AG04450 (cell line): ENCODE results near the gene PRRX1. TPM values are rescaled to one million over a fixed set of nuclear protein-coding genes. Genes with fewer than 3 reads are reported as not detected.

Experiments
- CTCF ChIA-PET: fragments of 300-600, 350-600 bp; formaldehyde crosslinking; extraction: SDS; loops from one replicate; lab custom pipeline; 2022; ENCODE audit warnings: antibody characterized with exemption, inconsistent platforms; lab: Charles Lee
- POLR2A ChIA-PET: fragments of 350-600 bp; formaldehyde crosslinking; extraction: SDS; loops from one replicate; lab custom pipeline; 2021; ENCODE audit warnings: antibody characterized with exemption, inconsistent platforms; lab: Yijun Ruan, JAX
- DNase-seq: peaks from one replicate; pipeline ENCODE4 v3.0.0-alpha.2; 2011; ENCODE audit warnings: low read depth, low spot score
- H3K27ac ChIP-seq: one replicate; pipeline ENCODE4 v1.5.1; 2012; ENCODE audit warnings: low read depth, low read length, control low read depth
- H3K27me3 ChIP-seq: one replicate; pipeline ENCODE4 v1.6.0; 2012; ENCODE audit warnings: low read length; ENCODE audit not compliant: control insufficient read depth, insufficient read depth
- H3K4me3 ChIP-seq: 2 replicates; pipeline ENCODE4 v1.5.1; 2011; ENCODE audit warnings: mild to moderate bottlenecking, low read depth, low read length, control low read depth
- H3K9me3 ChIP-seq: 2 replicates; pipeline ENCODE4 v1.5.1; 2012; ENCODE audit warnings: low read length; ENCODE audit not compliant: control insufficient read depth, insufficient read depth
- polyA plus RNA-seq: library from polyadenylated mRNA; depleted of rRNA; stranded (reverse); fragments of >200 nt; gene quantifications from 2 replicates; pipeline ENCODE4 v1.2.3, GENCODE V29; 2011
- TF ChIP-seq, protein P1 (sequence below): IDR thresholded peaks from 2 replicates; pipeline ENCODE4 v1.5.1; 2011; ENCODE audit warnings: low read depth, low read length, control low read depth, inconsistent platforms

Gene PRRX1
- polyA plus RNA-seq, 1 experiment: 107 TPM

- no peak overlapping the region for H3K27ac ChIP-seq
- H3K27me3 ChIP-seq: no peaks in the 10 kb centered on the region
- no peaks in the 10 kb centered on the region for H3K9me3 ChIP-seq
- DNase-seq: no peak
- ChIA-PET POLR2A (no interaction called here), CTCF (interaction anchor here (0.5 to 1.0 kb wide), 2 partner anchors 62 to 453 kb away, joined by 3 to 5 read pairs; no protein-coding TSS in a partner anchor)
- H3K4me3 ChIP-seq: no peak overlapping the region
- TF ChIP-seq, protein P1, sequence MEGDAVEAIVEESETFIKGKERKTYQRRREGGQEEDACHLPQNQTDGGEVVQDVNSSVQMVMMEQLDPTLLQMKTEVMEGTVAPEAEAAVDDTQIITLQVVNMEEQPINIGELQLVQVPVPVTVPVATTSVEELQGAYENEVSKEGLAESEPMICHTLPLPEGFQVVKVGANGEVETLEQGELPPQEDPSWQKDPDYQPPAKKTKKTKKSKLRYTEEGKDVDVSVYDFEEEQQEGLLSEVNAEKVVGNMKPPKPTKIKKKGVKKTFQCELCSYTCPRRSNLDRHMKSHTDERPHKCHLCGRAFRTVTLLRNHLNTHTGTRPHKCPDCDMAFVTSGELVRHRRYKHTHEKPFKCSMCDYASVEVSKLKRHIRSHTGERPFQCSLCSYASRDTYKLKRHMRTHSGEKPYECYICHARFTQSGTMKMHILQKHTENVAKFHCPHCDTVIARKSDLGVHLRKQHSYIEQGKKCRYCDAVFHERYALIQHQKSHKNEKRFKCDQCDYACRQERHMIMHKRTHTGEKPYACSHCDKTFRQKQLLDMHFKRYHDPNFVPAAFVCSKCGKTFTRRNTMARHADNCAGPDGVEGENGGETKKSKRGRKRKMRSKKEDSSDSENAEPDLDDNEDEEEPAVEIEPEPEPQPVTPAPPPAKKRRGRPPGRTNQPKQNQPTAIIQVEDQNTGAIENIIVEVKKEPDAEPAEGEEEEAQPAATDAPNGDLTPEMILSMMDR: no peak
Observed at GRCh38 chr1:170734412-170735175, 70.7 kb downstream of the PRRX1 start.

DNA sequence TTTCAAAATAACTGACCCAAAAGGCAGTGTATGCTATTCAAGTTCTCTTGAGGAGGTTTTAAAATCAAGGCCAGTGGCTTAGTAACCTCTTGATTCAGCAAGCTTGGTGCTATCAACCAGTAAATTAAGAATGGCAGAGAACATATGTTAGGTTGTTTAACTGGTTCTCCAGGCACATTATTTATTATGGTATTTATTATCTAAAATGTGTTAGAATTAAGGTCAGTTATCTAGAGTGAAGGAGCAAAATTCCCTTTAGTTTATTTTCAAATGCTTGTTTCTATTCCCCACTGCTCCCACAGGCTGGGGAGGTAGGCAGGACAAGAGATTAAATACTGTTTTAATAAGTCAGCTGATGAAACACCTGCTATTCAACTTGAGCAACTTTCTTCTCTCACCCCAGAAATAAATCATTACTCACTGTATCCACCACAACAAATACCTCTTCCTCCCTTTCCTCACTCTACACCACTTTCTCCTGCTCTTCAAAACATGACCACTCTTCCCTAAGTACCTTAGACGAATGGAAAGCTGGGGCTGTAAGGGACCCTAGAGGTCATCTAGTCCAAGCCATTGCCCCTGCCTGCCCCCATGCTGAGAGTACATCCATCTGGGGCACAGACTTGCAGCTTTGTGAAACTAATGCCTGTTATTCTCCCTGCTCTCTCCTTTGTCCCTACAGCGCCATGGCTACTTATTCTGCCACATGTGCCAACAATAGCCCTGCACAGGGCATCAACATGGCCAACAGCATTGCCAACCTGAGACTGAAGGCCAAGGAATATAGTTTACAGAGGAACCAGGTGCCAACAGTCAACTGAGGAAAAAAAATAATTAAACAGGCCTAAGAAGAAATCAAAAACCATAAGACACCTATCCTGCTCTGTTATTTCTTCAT, 71.7 kb downstream of the PRRX1 start:
- ChIA-PET POLR2A (no interaction called here), CTCF (interaction anchor here (0.6 kb wide), 1 partner anchor 399 kb away, joined by 3 read pairs; no protein-coding TSS in a partner anchor)
- H3K27ac ChIP-seq: no peak overlapping the region
- no peaks in the 10 kb centered on the region for H3K27me3 ChIP-seq
- DNase-seq: no peak
- TF ChIP-seq, protein P1: no peak
- no peaks in the 10 kb centered on the region; the same call in 1 of the 2 replicates for H3K9me3 ChIP-seq
- no peak overlapping the region for H3K4me3 ChIP-seq

DNA sequence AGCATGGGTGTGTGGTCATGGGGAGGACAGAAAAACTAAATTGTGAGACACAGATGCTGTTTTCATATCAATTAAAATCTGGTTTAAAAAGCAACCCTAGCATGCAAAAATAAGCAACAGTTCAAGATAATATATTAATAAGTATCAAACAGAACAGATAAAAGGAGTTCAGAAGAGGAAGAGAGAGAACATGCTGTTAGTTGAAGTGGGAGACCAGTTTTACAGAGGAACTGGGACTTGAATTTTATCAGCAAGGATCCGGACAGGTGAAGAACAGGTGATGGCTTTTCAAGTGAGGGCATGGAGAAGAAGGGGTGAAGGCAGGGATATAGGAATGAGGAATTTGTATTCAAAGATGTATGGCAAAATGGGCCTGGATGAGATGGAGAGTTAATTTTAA, 75.9 kb downstream of the PRRX1 start:
- no peak overlapping the region for H3K4me3 ChIP-seq
- POLR2A ChIA-PET: interaction anchor here (0.9 kb wide), 1 partner anchor 71 kb away, joined by 3 read pairs; no protein-coding TSS in a partner anchor
- H3K27ac ChIP-seq: no peak overlapping the region
- CTCF ChIA-PET: no interaction called here
- no peak for DNase-seq
- H3K9me3 ChIP-seq: peaks cover 7% of the 10 kb centered on the region
- TF ChIP-seq, protein P1: no peak
- H3K27me3 ChIP-seq: no peaks in the 10 kb centered on the region

DNA sequence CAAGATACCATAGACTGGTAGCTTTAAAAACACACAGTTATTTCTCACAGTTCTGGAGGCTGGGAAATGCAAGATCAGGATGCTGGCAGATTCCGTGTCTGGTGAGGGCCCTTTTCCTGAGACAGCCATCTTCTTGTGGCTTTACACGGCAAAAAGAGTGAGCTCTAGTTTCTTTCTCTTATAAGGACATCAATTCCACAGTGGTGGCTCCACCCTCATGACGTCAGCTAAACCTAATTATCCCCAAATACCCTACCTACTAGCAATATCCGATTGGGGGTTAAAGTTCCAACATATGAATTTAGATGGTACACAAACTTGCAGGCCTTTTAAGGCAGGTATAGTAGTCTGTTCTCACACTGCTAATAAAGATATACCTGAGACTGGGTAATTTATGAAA, 77.7 kb downstream of the PRRX1 start:
- no peak overlapping the region for H3K4me3 ChIP-seq
- peaks cover 7% of the 10 kb centered on the region for H3K9me3 ChIP-seq
- TF ChIP-seq, protein P1: no peak
- H3K27ac ChIP-seq: no peak overlapping the region
- CTCF ChIA-PET: interaction anchor here (1.0 kb wide), 2 partner anchors 188 to 813 kb away, joined by 3 to 4 read pairs; no protein-coding TSS in a partner anchor
- no peaks in the 10 kb centered on the region for H3K27me3 ChIP-seq
- DNase-seq: no peak
- POLR2A ChIA-PET: no interaction called here
